Spinal cord (tissue), 10 donors: ENCODE data around the gene MACO1. TPM values are rescaled to one million over a fixed set of nuclear protein-coding genes. Genes with fewer than 3 reads are reported as not detected.

Source experiments
- DNase-seq, 6 donors: peaks; one replicate each; pipeline versions ENCODE4 v3.0.0 to v3.0.0-alpha.2; 2013 to 2015; ENCODE audit warnings: low spot score in 6 of 6, low read depth in 4 of 6
- H3K27ac ChIP-seq: one replicate; pipeline ENCODE4 v1.5.1; 2013; ENCODE audit warnings: low read depth, low read length, control low read depth
- H3K27me3 ChIP-seq: one replicate; pipeline ENCODE4 v1.6.1; 2013; ENCODE audit warnings: low read length; ENCODE audit not compliant: control insufficient read depth, insufficient read depth
- H3K36me3 ChIP-seq: one replicate; pipeline ENCODE4 v1.6.1; 2013; ENCODE audit warnings: low read length; ENCODE audit not compliant: control insufficient read depth, insufficient read depth
- H3K4me1 ChIP-seq: one replicate; pipeline ENCODE4 v1.6.1; 2013; ENCODE audit warnings: low read length; ENCODE audit not compliant: control insufficient read depth, insufficient read depth
- H3K4me3 ChIP-seq: one replicate; pipeline ENCODE4 v1.5.1; 2013; ENCODE audit warnings: low read depth, low read length, control low read depth
- H3K9me3 ChIP-seq: one replicate; pipeline ENCODE4 v1.6.1; 2013; ENCODE audit warnings: low read length; ENCODE audit not compliant: control insufficient read depth, insufficient read depth
- WGBS: methylation state at CpG from one replicate; pipeline ENCODE4 v1.1.5; 2013; ENCODE audit warnings: missing lambda C conversion rate; ENCODE audit not compliant: insufficient coverage; 5-methylcytosine and 5-hydroxymethylcytosine counted together
- polyA plus RNA-seq, 2 donors: library from polyadenylated mRNA; unstranded; fragments of 120-200 nt; gene quantifications; one replicate each; pipeline ENCODE4 v1.2.1, GENCODE V29; 2013; ENCODE audit not compliant: insufficient read length in 2 of 2
- total RNA-seq, 2 donors: library from RNA; depleted of rRNA in 1 of 2; stranded (reverse); fragments of 120-200 nt in 1 of 2; fragments of >200 nt in 1 of 2; gene quantifications; one replicate each; pipeline versions ENCODE4 v1.2.3 to v1.2.4, GENCODE V29; 2013 to 2014
- donor health status: healthy.

The MACO1 gene
- total and polyA plus RNA-seq, 4 donors = 31.0 to 33.3 (median 33.1) TPM

DNA sequence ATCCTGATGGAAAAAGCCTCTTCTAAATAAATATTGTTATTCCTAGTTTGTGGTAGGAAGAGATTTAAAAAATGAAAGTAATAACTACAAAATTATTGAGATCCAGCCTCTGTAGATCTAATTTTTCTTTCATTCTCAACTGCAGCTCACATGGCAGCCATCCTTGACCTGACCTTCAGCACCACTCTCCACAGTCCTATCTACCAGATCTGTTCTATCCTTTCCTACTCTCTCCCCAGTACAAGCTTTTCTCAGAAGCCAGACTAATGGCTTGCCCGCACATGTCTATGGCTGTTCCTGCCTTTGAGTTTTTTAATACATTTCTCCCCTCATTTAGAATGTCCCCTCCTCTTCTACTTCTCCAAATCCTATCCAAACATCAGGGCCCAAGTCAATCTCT is 51.5 kb downstream of the MACO1 start:
- Histone ChIP-seq H3K4me1 (peaks cover 5% of the 10 kb centered on the region), H3K4me3 (no peak overlapping the region), H3K27me3 (no peaks in the 10 kb centered on the region), H3K27ac (no peak overlapping the region), H3K36me3 (peaks cover 7% of the 10 kb centered on the region), H3K9me3 (no peaks in the 10 kb centered on the region)
- no peak for DNase-seq
- 83% methylated on average over 1 of the region's 1 CpG for WGBS

GRCh38 chr1:25484096-25484495 is 53.4 kb downstream of the MACO1 start:
- Histone ChIP-seq H3K4me3 (no peak overlapping the region), H3K27ac (no peak overlapping the region), H3K9me3 (no peaks in the 10 kb centered on the region), H3K4me1 (peaks cover 5% of the 10 kb centered on the region), H3K27me3 (no peaks in the 10 kb centered on the region), H3K36me3 (peaks cover 10% of the 10 kb centered on the region)
- WGBS = 31% methylated on average over 9 of the region's 10 CpGs
- DNase-seq = peak in 5 of 6 donors; percentile 11 to 70 (median 31)

DNA sequence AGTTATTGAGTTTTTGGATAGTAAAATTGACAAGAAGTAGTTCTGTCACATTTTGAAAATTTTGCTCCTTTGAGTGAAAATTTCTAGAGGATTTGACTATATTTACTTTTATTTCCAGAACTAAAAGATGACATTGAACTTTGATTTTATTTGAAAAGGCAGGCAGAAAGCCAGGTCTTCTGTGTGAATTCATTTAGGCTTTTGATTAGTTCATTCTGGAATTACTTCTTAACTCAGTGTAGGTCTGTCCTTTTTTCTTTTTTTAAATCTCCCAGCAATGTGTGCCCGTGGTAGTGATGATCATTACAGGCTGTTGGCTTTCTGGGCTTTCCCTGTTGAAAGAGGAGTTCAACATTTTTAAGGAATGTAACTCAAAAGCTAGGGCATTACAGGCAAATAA is 53.8 kb downstream of the MACO1 start:
- Histone ChIP-seq H3K27me3 (no peaks in the 10 kb centered on the region), H3K9me3 (no peaks in the 10 kb centered on the region), H3K27ac (no peak overlapping the region), H3K4me3 (no peak overlapping the region), H3K36me3 (peaks cover 10% of the 10 kb centered on the region), H3K4me1 (peaks cover 5% of the 10 kb centered on the region)
- WGBS = no CpG with 5 or more reads among the region's 1 CpG
- no peak for DNase-seq

DNA sequence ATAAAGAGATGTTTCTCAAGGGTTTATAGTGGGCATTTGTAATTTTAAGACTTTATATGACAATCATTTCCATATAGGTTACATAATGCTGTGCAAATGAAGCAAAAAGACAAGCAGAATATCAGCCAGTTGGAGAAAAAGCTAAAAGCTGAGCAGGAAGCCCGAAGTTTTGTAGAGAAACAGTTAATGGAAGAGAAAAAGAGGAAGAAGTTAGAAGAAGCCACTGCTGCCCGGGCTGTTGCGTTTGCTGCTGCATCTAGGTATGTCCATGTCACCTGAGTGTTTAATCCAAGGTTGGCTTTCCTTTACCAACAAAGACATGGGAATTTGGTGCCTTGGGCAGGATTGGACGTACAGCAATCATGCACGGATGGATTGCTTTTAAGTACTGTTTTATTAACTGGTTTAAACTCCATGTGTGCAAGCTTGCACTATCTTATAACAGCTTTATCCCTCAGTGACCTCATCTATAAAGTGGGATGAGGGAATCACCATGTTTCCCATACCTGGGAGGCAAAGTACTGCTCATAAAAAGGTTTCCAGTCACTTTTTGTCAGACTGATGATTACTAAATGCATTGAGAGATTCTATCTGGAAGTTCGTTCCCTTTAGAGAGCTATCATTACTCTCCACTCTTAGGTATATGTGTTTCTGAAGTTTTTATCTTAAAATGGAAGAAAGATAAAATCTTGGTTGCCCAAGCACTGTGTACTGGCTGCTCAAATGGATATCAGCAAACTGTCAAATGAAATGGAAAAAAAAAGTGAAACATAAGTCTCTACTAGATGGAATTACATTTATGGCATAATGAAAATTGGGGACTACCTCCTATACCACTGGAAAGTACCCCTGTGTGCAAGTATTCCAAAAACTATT is 55.1 kb downstream of the MACO1 start:
- peaks cover 10% of the 10 kb centered on the region for H3K36me3 ChIP-seq
- no peaks in the 10 kb centered on the region for H3K27me3 ChIP-seq
- no peak overlapping the region for H3K4me3 ChIP-seq
- H3K27ac ChIP-seq = no peak overlapping the region
- 94% methylated on average over 3 of the region's 6 CpGs for WGBS
- DNase-seq = no peak
- H3K4me1 ChIP-seq = peaks cover 5% of the 10 kb centered on the region
- no peaks in the 10 kb centered on the region for H3K9me3 ChIP-seq

GRCh38 chr1:25486602-25487001 is 55.9 kb downstream of the MACO1 start:
- H3K4me3 ChIP-seq = no peak overlapping the region
- no peaks in the 10 kb centered on the region for H3K27me3 ChIP-seq
- no peaks in the 10 kb centered on the region for H3K9me3 ChIP-seq
- H3K27ac ChIP-seq = no peak overlapping the region
- WGBS = no CpG with 5 or more reads among the region's 1 CpG
- no peak for DNase-seq
- H3K36me3 ChIP-seq = peaks cover 14% of the 10 kb centered on the region
- H3K4me1 ChIP-seq = peaks cover 5% of the 10 kb centered on the region

DNA sequence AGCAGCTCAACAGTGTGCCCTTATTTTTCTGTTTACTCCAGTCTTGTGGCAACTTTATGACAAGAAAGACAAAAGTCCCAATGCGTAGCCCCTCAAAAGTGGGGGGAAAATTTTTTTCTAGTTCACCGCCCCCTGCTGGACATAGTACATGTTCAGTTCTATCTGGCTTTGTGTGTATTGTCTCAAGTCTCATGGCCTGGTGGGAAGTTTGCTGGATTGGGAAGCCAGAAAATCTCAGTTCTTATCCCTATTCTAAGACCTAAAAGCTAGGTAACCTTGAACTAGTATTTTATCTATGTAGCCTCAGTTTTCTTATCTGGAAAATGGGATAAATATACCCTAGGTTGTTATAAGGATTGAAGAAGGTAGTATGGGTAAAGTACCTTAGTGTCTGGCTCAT is 56.9 kb downstream of the MACO1 start:
- Histone ChIP-seq H3K27me3 (no peaks in the 10 kb centered on the region), H3K4me3 (no peak overlapping the region), H3K4me1 (peaks cover 5% of the 10 kb centered on the region), H3K36me3 (peaks cover 23% of the 10 kb centered on the region), H3K9me3 (no peaks in the 10 kb centered on the region), H3K27ac (no peak overlapping the region)
- no CpG with 5 or more reads among the region's 2 CpGs for WGBS
- no peak for DNase-seq

DNA sequence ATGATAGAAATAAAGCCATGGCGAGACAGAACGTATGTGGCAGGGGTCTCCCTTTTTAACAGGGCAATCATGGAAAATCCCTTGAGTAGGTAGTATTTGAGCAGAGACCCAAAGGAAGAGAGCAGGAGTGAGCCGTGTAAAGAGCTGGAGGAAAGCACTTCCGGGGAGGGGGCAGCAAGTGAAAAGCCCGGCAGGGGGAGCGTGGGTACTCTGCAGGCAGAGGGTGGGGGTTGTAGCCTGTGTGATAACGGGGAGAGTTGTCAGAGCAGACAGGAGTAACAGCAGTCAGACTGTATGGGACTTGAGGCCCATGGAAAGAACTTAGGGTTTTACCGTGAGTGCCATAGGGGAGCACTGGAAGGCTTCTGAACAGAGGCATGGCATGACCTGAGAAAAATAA is 61.6 kb downstream of the MACO1 start:
- no peak for DNase-seq
- H3K27me3 ChIP-seq = no peaks in the 10 kb centered on the region
- 52% methylated on average over 8 of the region's 8 CpGs for WGBS
- H3K9me3 ChIP-seq = no peaks in the 10 kb centered on the region
- no peak overlapping the region for H3K4me3 ChIP-seq
- H3K27ac ChIP-seq = no peak overlapping the region
- peaks cover 35% of the 10 kb centered on the region for H3K36me3 ChIP-seq
- no peaks in the 10 kb centered on the region for H3K4me1 ChIP-seq

GRCh38 chr1:25494952-25495351 is 64.3 kb downstream of the MACO1 start:
- 78% methylated on average over 3 of the region's 3 CpGs for WGBS
- H3K27ac ChIP-seq = no peak overlapping the region
- peaks cover 36% of the 10 kb centered on the region for H3K36me3 ChIP-seq

GRCh38 chr1:25500694-25501093 is 70.0 kb downstream of the MACO1 start:
- whole genome bisulfite sequencing = no CpG with 5 or more reads among the region's 1 CpG
- no peak for DNase-seq
- Histone ChIP-seq H3K27ac (no peak overlapping the region), H3K4me3 (no peak overlapping the region), H3K4me1 (peaks cover 6% of the 10 kb centered on the region), H3K9me3 (no peaks in the 10 kb centered on the region), H3K36me3 (peaks cover 19% of the 10 kb centered on the region), H3K27me3 (no peaks in the 10 kb centered on the region)

More at GRCh38 chr1:25494952-25495351, 64.3 kb downstream of the MACO1 start:
- Histone ChIP-seq H3K27me3 (no peaks in the 10 kb centered on the region), H3K4me1 (no peaks in the 10 kb centered on the region), H3K4me3 (no peak overlapping the region), H3K9me3 (no peaks in the 10 kb centered on the region)
- DNase-seq = no peak
